GM23338 (cell line): Measurements from ENCODE around the gene SH2D4B. TPM values are rescaled to one million over a fixed set of nuclear protein-coding genes. Genes with fewer than 3 reads are reported as not detected.

Experiments
- ATAC-seq: fragments of 200-7000 bp; cut with Tn5 transposase; 3 replicates; pipeline ENCODE4 v1.9.1; 2020
- DNase-seq: peaks from one replicate; pipeline ENCODE4 v3.0.0-alpha.2; 2015; ENCODE audit warnings: low spot score
- H2AFZ ChIP-seq: fragments of 200-600 bp; sonication (generic); 2 replicates; pipeline ENCODE4 v1.8.0; 2016; ENCODE audit warnings: antibody characterized with exemption, mild to moderate bottlenecking, moderate library complexity
- H3F3A ChIP-seq: fragments of 200-600 bp; sonication (generic); replicated peaks from 2 replicates; pipeline ENCODE4 v1.8.0; 2017; ENCODE audit warnings: antibody characterized with exemption, mixed run types, low read depth
- H3K27ac ChIP-seq: fragments of 200-600 bp; sonication (generic); 2 replicates; pipeline ENCODE4 v1.6.1; 2016; ENCODE audit warnings: low read depth
- H3K27me3 ChIP-seq: fragments of 200-600 bp; sonication (generic); 2 replicates; pipeline ENCODE4 v1.8.0; 2016; ENCODE audit warnings: mild to moderate bottlenecking, mixed run types, moderate library complexity; ENCODE audit not compliant: insufficient read depth
- H3K36me3 ChIP-seq: fragments of 200-600 bp; sonication (generic); 2 replicates; pipeline ENCODE4 v1.8.0; 2016; ENCODE audit warnings: mild to moderate bottlenecking; ENCODE audit not compliant: insufficient read depth
- H3K4me1 ChIP-seq: fragments of 200-600 bp; sonication (generic); 2 replicates; pipeline ENCODE4 v1.8.0; 2016; ENCODE audit warnings: mild to moderate bottlenecking, moderate library complexity; ENCODE audit not compliant: insufficient read depth
- H3K4me2 ChIP-seq: fragments of 200-600 bp; sonication (generic); 2 replicates; pipeline ENCODE4 v1.7.1; 2017; ENCODE audit warnings: mixed run types
- H3K4me3 ChIP-seq: fragments of 200-600 bp; sonication (generic); 2 replicates; pipeline ENCODE4 v1.6.1; 2016; ENCODE audit warnings: mixed run types
- H3K79me2 ChIP-seq: fragments of 200-600 bp; sonication (generic); replicated peaks from 2 replicates; pipeline ENCODE4 v1.8.0; 2017; ENCODE audit warnings: mild to moderate bottlenecking; ENCODE audit not compliant: insufficient read depth
- H3K9me2 ChIP-seq: fragments of 200-600 bp; sonication (generic); 2 replicates; pipeline ENCODE4 v1.8.0; 2017; ENCODE audit not compliant: insufficient read depth
- H4K20me1 ChIP-seq: fragments of 200-600 bp; sonication (generic); replicated peaks from 2 replicates; pipeline ENCODE4 v1.8.0; 2017; ENCODE audit warnings: mild to moderate bottlenecking; ENCODE audit not compliant: insufficient read depth
- H3K27ac Mint-ChIP-seq: 2 replicates; pipeline ENCODE4 v1.8.0; 2020; ENCODE audit warnings: inconsistent platforms, mild to moderate bottlenecking, moderate library complexity, mixed read lengths
- H3K27me3 Mint-ChIP-seq: 3 replicates; pipeline ENCODE4 v1.8.0; 2022; ENCODE audit warnings: low read depth, mild to moderate bottlenecking, moderate library complexity, mixed read lengths, inconsistent platforms; ENCODE audit not compliant: insufficient read depth, poor library complexity
- H3K36me3 Mint-ChIP-seq: 3 replicates; pipeline ENCODE4 v1.8.0; 2021; ENCODE audit warnings: low read depth, mild to moderate bottlenecking, inconsistent platforms, moderate library complexity, mixed read lengths
- H3K4me1 Mint-ChIP-seq: 3 replicates; pipeline ENCODE4 v1.8.0; 2020; ENCODE audit warnings: mild to moderate bottlenecking, inconsistent platforms, mixed read lengths
- H3K4me3 Mint-ChIP-seq: 3 replicates; pipeline ENCODE4 v1.8.0; 2021; ENCODE audit warnings: moderate library complexity, mild to moderate bottlenecking, inconsistent platforms, mixed read lengths
- H3K9me3 Mint-ChIP-seq: 3 replicates; pipeline ENCODE4 v1.8.0; 2020; ENCODE audit warnings: moderate library complexity, mild to moderate bottlenecking, inconsistent platforms, mixed read lengths
- CREB1 ChIP-seq: fragments of 250-450 bp; sonication (Bioruptor Pico); IDR thresholded peaks from 2 replicates; pipeline ENCODE4 v1.5.0; 2020; ENCODE audit warnings: low read depth, mild to moderate bottlenecking, moderate library complexity
- EZH2 ChIP-seq: fragments of 200-600 bp; sonication (generic); IDR thresholded peaks from one replicate; pipeline ENCODE4 v1.8.0; 2017; ENCODE audit warnings: antibody characterized with exemption, mild to moderate bottlenecking, low read depth; ENCODE audit not compliant: unreplicated experiment
- EZH2phosphoT487 ChIP-seq: fragments of 200-600 bp; sonication (generic); IDR thresholded peaks from one replicate; pipeline ENCODE4 v1.8.1; 2018; ENCODE audit warnings: antibody characterized with exemption; ENCODE audit not compliant: unreplicated experiment
- JUNB ChIP-seq: IDR thresholded peaks from one replicate; pipeline ENCODE4 v1.6.1; 2016; ENCODE audit warnings: antibody characterized with exemption; ENCODE audit not compliant: unreplicated experiment
- NANOG ChIP-seq: IDR thresholded peaks from 2 replicates; pipeline ENCODE4 v1.6.1; 2016; ENCODE audit warnings: antibody characterized with exemption, borderline replicate concordance
- POLR2AphosphoS5 ChIP-seq: IDR thresholded peaks from 2 replicates; pipeline ENCODE4 v1.6.1; 2016; ENCODE audit warnings: antibody characterized with exemption, low read depth
- STAT1 ChIP-seq: IDR thresholded peaks from one replicate; pipeline ENCODE4 v1.6.1; 2016; ENCODE audit warnings: antibody characterized with exemption; ENCODE audit not compliant: unreplicated experiment
- ZNF114 ChIP-seq: fragments of 250-450 bp; sonication (Bioruptor Pico); IDR thresholded peaks from 2 replicates; pipeline ENCODE4 v1.5.0; 2020; ENCODE audit warnings: mild to moderate bottlenecking, moderate library complexity
- ZNF331 ChIP-seq: fragments of 250-450 bp; sonication (Bioruptor Pico); IDR thresholded peaks from 2 replicates; pipeline ENCODE4 v1.5.0; 2020; ENCODE audit warnings: low read depth, mild to moderate bottlenecking, moderate library complexity
- polyA plus RNA-seq: library from polyadenylated mRNA; unstranded; fragments of >200 nt; fragmentation: Nextera tagmentation; extraction: Ambion mirVana; gene quantifications from 2 replicates; pipeline ENCODE4 v1.2.1, GENCODE V29; 2016
- total RNA-seq: library from RNA; depleted of rRNA; stranded (reverse); fragments of >200 nt; shearing (Covaris generic); gene quantifications from 2 replicates; pipeline ENCODE4 v1.2.3, GENCODE V29; 2014
- TF ChIP-seq, protein P1 (sequence below): fragments of 250-450 bp; sonication (Bioruptor Pico); IDR thresholded peaks from 2 replicates; pipeline ENCODE4 v1.5.0; 2020; ENCODE audit warnings: mild to moderate bottlenecking, moderate library complexity
- TF ChIP-seq, protein P2 (sequence below), 2 experiments: fragments of 200-600 bp in 1 of 2; sonication (generic) in 1 of 2; conservative IDR thresholded peaks; 2 replicates each; pipeline versions ENCODE4 v1.5.1 to v1.6.1; 2016 to 2017; ENCODE audit warnings: antibody characterized with exemption in 2 of 2, low read depth in 2 of 2, mild to moderate bottlenecking in 2 of 2, moderate library complexity in 1 of 2
- TF ChIP-seq, protein P3 (sequence below): IDR thresholded peaks from 2 replicates; pipeline ENCODE4 v1.6.1; 2016; ENCODE audit warnings: antibody characterized with exemption
- TF ChIP-seq, protein P4 (sequence below): IDR thresholded peaks from one replicate; pipeline ENCODE4 v1.6.1; 2018; ENCODE audit warnings: antibody characterized with exemption; ENCODE audit not compliant: unreplicated experiment

Gene SH2D4B
- total and polyA plus RNA-seq, 2 experiments from 2014 or later, result 0.08 TPM; not detected in 1

DNA sequence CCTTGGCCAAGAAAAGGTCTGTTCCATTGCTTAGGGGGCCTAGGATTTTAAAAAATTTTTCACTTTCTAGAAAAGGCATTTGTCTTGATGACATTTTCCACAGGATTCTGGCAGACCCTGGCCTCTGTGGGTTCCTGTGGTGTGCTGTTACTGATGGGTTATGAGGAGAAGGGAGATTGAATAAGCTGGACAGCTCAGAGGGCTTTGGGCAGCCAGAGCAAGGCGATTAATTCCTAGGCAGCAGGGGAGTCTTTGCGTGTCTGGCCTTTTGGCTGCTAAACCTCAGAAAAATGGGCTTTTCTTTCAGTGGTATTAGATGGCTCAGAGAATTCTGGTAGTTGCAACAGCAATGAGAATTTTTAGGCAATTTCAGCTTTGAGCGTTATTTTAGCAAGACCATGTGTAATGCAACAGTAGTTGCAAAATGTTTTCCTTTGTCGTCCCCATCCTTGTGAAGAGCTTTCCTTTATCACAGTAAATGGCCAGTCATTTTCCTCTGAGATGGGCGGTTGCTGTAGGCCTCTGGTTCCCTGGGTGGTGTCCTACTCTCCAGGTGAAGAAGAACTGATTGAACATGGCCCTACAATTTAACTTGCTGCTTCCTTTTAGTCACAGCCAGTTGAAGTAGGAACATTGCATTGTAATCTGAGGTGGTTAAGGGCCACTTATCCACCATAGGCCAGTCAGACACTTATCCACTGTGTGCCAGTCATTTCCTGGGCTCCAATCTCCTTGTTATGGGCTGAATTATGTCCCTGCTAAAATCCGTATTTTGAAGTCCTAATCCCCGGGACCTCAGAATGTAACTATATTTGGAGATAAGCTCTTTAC lies 43.2 kb downstream of the SH2D4B start:
- H3K4me2 ChIP-seq, result no peak overlapping the region
- TF ChIP-seq, protein P1, sequence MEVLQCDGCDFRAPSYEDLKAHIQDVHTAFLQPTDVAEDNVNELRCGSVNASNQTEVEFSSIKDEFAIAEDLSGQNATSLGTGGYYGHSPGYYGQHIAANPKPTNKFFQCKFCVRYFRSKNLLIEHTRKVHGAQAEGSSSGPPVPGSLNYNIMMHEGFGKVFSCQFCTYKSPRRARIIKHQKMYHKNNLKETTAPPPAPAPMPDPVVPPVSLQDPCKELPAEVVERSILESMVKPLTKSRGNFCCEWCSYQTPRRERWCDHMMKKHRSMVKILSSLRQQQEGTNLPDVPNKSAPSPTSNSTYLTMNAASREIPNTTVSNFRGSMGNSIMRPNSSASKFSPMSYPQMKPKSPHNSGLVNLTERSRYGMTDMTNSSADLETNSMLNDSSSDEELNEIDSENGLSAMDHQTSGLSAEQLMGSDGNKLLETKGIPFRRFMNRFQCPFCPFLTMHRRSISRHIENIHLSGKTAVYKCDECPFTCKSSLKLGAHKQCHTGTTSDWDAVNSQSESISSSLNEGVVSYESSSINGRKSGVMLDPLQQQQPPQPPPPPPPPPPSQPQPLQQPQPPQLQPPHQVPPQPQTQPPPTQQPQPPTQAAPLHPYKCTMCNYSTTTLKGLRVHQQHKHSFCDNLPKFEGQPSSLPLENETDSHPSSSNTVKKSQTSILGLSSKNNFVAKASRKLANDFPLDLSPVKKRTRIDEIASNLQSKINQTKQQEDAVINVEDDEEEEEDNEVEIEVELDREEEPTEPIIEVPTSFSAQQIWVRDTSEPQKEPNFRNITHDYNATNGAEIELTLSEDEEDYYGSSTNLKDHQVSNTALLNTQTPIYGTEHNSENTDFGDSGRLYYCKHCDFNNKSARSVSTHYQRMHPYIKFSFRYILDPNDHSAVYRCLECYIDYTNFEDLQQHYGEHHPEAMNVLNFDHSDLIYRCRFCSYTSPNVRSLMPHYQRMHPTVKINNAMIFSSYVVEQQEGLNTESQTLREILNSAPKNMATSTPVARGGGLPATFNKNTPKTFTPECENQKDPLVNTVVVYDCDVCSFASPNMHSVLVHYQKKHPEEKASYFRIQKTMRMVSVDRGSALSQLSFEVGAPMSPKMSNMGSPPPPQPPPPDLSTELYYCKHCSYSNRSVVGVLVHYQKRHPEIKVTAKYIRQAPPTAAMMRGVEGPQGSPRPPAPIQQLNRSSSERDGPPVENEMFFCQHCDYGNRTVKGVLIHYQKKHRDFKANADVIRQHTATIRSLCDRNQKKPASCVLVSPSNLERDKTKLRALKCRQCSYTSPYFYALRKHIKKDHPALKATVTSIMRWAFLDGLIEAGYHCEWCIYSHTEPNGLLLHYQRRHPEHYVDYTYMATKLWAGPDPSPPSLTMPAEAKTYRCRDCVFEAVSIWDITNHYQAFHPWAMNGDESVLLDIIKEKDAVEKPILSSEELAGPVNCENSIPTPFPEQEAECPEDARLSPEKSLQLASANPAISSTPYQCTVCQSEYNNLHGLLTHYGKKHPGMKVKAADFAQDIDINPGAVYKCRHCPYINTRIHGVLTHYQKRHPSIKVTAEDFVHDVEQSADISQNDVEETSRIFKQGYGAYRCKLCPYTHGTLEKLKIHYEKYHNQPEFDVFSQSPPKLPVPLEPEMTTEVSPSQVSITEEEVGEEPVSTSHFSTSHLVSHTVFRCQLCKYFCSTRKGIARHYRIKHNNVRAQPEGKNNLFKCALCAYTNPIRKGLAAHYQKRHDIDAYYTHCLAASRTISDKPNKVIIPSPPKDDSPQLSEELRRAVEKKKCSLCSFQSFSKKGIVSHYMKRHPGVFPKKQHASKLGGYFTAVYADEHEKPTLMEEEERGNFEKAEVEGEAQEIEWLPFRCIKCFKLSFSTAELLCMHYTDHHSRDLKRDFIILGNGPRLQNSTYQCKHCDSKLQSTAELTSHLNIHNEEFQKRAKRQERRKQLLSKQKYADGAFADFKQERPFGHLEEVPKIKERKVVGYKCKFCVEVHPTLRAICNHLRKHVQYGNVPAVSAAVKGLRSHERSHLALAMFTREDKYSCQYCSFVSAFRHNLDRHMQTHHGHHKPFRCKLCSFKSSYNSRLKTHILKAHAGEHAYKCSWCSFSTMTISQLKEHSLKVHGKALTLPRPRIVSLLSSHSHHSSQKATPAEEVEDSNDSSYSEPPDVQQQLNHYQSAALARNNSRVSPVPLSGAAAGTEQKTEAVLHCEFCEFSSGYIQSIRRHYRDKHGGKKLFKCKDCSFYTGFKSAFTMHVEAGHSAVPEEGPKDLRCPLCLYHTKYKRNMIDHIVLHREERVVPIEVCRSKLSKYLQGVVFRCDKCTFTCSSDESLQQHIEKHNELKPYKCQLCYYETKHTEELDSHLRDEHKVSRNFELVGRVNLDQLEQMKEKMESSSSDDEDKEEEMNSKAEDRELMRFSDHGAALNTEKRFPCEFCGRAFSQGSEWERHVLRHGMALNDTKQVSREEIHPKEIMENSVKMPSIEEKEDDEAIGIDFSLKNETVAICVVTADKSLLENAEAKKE (CRISPR knock-in tag), result no peak
- TF ChIP-seq JUNB (no peak), STAT1 (no peak), CREB1 (CRISPR knock-in tag) (no peak), POLR2AphosphoS5 (no peak), NANOG (no peak), EZH2phosphoT487 (no peak), EZH2 (no peak), ZNF331 (CRISPR knock-in tag) (no peak), ZNF114 (no peak)
- TF ChIP-seq, protein P2, sequence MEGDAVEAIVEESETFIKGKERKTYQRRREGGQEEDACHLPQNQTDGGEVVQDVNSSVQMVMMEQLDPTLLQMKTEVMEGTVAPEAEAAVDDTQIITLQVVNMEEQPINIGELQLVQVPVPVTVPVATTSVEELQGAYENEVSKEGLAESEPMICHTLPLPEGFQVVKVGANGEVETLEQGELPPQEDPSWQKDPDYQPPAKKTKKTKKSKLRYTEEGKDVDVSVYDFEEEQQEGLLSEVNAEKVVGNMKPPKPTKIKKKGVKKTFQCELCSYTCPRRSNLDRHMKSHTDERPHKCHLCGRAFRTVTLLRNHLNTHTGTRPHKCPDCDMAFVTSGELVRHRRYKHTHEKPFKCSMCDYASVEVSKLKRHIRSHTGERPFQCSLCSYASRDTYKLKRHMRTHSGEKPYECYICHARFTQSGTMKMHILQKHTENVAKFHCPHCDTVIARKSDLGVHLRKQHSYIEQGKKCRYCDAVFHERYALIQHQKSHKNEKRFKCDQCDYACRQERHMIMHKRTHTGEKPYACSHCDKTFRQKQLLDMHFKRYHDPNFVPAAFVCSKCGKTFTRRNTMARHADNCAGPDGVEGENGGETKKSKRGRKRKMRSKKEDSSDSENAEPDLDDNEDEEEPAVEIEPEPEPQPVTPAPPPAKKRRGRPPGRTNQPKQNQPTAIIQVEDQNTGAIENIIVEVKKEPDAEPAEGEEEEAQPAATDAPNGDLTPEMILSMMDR (conservative IDR thresholded peaks at IDR 0.05; ENCODE audit: low read depth in 2 of 2), result no peak
- TF ChIP-seq, protein P3, sequence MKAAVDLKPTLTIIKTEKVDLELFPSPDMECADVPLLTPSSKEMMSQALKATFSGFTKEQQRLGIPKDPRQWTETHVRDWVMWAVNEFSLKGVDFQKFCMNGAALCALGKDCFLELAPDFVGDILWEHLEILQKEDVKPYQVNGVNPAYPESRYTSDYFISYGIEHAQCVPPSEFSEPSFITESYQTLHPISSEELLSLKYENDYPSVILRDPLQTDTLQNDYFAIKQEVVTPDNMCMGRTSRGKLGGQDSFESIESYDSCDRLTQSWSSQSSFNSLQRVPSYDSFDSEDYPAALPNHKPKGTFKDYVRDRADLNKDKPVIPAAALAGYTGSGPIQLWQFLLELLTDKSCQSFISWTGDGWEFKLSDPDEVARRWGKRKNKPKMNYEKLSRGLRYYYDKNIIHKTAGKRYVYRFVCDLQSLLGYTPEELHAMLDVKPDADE, result no peak
- TF ChIP-seq, protein P4, sequence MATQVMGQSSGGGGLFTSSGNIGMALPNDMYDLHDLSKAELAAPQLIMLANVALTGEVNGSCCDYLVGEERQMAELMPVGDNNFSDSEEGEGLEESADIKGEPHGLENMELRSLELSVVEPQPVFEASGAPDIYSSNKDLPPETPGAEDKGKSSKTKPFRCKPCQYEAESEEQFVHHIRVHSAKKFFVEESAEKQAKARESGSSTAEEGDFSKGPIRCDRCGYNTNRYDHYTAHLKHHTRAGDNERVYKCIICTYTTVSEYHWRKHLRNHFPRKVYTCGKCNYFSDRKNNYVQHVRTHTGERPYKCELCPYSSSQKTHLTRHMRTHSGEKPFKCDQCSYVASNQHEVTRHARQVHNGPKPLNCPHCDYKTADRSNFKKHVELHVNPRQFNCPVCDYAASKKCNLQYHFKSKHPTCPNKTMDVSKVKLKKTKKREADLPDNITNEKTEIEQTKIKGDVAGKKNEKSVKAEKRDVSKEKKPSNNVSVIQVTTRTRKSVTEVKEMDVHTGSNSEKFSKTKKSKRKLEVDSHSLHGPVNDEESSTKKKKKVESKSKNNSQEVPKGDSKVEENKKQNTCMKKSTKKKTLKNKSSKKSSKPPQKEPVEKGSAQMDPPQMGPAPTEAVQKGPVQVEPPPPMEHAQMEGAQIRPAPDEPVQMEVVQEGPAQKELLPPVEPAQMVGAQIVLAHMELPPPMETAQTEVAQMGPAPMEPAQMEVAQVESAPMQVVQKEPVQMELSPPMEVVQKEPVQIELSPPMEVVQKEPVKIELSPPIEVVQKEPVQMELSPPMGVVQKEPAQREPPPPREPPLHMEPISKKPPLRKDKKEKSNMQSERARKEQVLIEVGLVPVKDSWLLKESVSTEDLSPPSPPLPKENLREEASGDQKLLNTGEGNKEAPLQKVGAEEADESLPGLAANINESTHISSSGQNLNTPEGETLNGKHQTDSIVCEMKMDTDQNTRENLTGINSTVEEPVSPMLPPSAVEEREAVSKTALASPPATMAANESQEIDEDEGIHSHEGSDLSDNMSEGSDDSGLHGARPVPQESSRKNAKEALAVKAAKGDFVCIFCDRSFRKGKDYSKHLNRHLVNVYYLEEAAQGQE, result no peak
- Mint-ChIP-seq H3K4me1 (peaks cover 6% of the 10 kb centered on the region; the same call in 2 of the 3 replicates), H3K4me3 (no peak overlapping the region), H3K9me3 (peaks cover 5% of the 10 kb centered on the region), H3K36me3 (no peaks in the 10 kb centered on the region), H3K27ac (no peak overlapping the region), H3K27me3 (peaks cover 2% of the 10 kb centered on the region)
- H4K20me1 ChIP-seq, result no peaks in the 10 kb centered on the region
- H3K4me1 ChIP-seq, result no peaks in the 10 kb centered on the region
- no peak for DNase-seq
- H2AFZ ChIP-seq, result no peak overlapping the region
- no peak overlapping the region for H3K4me3 ChIP-seq
- H3K79me2 ChIP-seq, result no peaks in the 10 kb centered on the region
- no peak overlapping the region for H3K27ac ChIP-seq
- H3F3A ChIP-seq, result no peaks in the 10 kb centered on the region
- H3K27me3 ChIP-seq, result no peaks in the 10 kb centered on the region
- ATAC-seq, result no peak
- no peaks in the 10 kb centered on the region for H3K36me3 ChIP-seq
- no peaks in the 10 kb centered on the region; the same call in 1 of the 2 replicates for H3K9me2 ChIP-seq
